GM12865 (cell line): Measurements from ENCODE around the gene SPOCK2.

Source experiments
- DNase-seq: peaks from one replicate; pipeline ENCODE4 v3.0.0; 2010; ENCODE audit warnings: low read depth
- H3K4me3 ChIP-seq: 2 replicates; pipeline ENCODE4 v1.5.1; 2011; ENCODE audit warnings: mild to moderate bottlenecking, low read depth, low read length, control low read depth
- TF ChIP-seq, protein P1 (sequence below): IDR thresholded peaks from 2 replicates; pipeline ENCODE4 v1.5.1; 2011; ENCODE audit warnings: low read length, control low read depth, low read depth, inconsistent platforms; ENCODE audit not compliant: insufficient read depth; ENCODE audit errors: missing control alignments

The SPOCK2 gene

DNA sequence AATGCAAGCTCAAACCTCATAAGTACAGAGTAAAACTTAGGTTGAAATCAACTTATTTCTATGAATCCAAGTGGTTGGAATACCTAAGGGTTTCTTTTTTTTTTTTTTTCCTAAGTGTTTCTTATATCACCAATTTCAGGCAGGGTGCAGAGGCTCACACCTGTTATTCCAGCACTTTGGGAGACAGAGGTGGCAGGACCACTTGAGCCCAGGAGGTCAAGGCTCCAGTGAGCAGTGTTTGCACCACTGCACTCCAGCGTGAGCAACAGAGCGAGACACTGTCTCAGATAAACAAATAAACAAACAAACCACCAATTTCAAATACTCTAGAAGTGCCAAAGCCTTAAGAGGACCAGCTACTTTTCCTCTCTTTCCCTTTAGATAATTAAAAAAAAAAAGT, 39.2 kb upstream of the SPOCK2 start:
- no peak overlapping the region for H3K4me3 ChIP-seq
- TF ChIP-seq, protein P1, sequence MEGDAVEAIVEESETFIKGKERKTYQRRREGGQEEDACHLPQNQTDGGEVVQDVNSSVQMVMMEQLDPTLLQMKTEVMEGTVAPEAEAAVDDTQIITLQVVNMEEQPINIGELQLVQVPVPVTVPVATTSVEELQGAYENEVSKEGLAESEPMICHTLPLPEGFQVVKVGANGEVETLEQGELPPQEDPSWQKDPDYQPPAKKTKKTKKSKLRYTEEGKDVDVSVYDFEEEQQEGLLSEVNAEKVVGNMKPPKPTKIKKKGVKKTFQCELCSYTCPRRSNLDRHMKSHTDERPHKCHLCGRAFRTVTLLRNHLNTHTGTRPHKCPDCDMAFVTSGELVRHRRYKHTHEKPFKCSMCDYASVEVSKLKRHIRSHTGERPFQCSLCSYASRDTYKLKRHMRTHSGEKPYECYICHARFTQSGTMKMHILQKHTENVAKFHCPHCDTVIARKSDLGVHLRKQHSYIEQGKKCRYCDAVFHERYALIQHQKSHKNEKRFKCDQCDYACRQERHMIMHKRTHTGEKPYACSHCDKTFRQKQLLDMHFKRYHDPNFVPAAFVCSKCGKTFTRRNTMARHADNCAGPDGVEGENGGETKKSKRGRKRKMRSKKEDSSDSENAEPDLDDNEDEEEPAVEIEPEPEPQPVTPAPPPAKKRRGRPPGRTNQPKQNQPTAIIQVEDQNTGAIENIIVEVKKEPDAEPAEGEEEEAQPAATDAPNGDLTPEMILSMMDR = no peak
- DNase-seq = no peak

DNA sequence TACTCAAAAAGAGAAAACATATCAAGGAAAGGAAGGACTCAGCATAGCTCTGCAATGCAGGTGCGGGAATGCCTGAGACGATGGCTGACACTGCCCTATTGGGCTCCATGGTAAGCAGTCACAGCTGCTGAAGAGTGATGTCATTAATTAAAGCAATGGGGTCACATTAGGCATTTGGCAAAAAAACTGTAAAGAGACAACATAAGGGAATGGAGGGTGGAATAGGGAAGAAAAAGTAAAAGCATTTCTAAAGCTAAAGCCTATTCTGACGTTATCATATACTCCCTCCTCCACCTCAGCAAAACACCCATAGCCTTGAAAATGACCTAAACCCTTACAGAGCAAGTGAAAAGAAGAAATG, 38.5 kb upstream of the SPOCK2 start:
- DNase-seq = no peak
- TF ChIP-seq, protein P1 = no peak
- H3K4me3 ChIP-seq = no peak overlapping the region

DNA sequence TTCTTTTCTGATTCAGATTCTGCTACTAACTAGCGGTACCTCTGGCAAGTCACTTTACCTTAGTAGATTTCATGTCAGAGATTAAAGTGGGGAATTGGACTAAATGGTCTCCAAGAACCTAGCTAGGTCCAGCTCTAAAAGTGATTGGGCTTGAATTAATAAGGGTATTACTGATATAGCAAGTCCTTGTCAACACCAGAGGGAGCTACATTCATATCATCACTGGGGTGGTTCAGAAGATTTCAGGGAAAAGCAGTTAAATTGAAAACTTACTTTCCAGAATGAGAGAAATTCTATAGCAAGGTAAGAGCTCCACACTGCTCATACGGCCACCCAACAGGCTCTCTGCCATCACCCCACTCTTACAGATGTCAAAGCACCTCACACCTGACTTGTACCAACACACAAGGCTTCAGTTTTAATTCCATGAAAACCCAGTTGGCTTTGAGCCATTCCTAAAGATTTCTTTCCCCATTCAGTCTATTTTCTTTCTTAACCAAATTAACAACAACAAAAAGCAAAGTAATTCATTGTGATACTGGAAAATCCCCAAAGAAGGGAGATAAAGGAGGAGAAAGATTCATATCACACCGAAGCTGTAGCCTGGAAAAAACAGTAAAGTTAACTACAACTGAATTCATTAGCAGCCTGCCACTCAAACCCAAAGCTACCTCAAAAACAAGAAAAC, 38.0 kb upstream of the SPOCK2 start:
- TF ChIP-seq, protein P1 = peak; percentile 23
- no peak overlapping the region for H3K4me3 ChIP-seq
- peak; percentile 52 for DNase-seq

DNA sequence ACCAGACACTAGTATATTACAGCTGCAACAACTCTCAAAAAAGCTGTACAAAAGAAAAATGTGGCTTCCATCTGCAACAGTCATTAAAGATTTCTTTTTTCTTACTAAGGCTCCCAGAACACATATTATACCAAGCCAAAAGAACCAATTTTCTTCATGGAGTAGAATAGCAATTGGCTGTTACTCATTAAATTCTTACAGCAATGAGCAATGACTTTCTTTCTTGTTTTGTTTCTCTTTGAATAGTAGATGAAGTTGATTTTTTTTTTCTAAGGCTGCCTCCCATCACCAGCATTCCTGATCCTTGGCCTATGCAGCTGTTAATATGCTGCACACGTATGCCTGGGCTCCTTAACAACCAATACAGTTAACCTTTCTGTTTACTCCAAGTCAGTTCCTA, 36.6 kb upstream of the SPOCK2 start:
- TF ChIP-seq, protein P1 = no peak
- H3K4me3 ChIP-seq = no peak overlapping the region

DNA sequence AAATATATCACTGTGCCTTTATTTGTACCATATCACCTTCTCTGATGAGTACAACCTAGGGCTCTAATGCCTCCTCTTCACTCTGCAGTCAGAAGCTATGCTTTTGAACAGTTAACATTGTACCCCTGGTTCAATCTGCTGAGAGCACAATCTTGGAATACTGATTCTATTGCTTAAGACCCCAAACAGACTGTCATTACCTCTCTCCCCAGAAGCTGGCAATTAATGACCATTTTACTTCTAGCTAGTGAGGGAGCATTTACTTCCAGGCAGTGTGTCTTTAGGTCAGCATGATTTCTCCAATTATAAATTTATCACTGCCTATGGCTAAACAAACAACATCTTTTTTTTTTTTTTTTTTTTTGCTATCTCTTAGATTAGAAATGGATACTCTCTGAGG, 36.0 kb upstream of the SPOCK2 start:
- TF ChIP-seq, protein P1 = no peak
- H3K4me3 ChIP-seq = no peak overlapping the region
- DNase-seq = no peak

More for the DNA sequence above, 36.6 kb upstream of the SPOCK2 start:
- no peak for DNase-seq

DNA sequence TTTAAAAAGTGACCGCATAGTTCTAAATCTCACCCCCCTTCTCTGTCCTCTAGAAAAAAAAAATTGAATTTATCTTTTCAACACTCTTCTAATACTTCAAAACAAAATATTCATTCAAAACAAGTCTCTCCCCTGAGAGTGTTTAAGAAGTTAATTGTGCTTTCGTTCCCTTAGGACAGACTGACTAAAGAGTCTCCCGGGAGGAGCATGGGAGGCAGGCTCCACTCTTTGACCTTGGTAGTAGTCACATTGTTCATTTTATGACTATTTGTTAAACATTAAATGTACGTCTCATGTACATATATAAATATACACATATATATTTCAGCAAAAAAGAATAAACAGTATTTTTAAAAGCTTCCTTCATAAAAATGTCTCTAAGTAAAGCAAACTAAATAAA, 35.3 kb upstream of the SPOCK2 start:
- TF ChIP-seq, protein P1 = no peak
- DNase-seq = no peak

DNA sequence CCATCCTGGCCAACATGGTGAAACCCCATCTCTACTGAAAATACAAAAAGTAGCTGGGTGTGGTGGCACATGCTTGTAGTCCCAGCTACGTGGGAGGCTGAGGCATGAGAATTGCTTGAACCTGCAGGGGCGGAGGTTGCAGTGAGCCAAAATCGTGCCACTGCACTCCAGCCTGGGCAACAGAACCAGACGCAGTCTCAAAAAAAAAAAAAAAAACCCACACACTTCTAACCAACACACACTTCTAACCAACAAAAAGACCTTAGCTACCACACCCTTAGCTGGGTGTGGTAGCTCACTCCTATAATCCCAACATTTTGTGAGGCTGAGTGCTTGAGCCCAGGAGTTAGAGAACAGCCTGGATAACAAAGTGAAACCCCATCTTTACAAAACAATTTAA, 33.9 kb upstream of the SPOCK2 start:
- no peak overlapping the region for H3K4me3 ChIP-seq
- no peak for DNase-seq
- TF ChIP-seq, protein P1 = no peak

More for the DNA sequence above, 35.3 kb upstream of the SPOCK2 start:
- no peak overlapping the region for H3K4me3 ChIP-seq
